Left ventricle myocardium inferior (tissue), 1 donor: ENCODE data around the gene TRPV5. TPM values are rescaled to one million over a fixed set of nuclear protein-coding genes. Genes with fewer than 3 reads are reported as not detected.

Experiments
- DNase-seq: peaks from one replicate; pipeline ENCODE4 v3.0.0-alpha.2; 2020
- H3K27ac ChIP-seq: fragments of 200-600 bp; replicated peaks from 2 replicates; pipeline ENCODE4 v1.8.0; 2021
- H3K27me3 ChIP-seq: fragments of 200-600 bp; 2 replicates; pipeline ENCODE4 v1.8.0; 2021; ENCODE audit warnings: low read depth
- H3K36me3 ChIP-seq: fragments of 200-600 bp; 2 replicates; pipeline ENCODE4 v1.8.0; 2021
- H3K4me1 ChIP-seq: fragments of 200-600 bp; 2 replicates; pipeline ENCODE4 v1.8.0; 2021
- H3K4me3 ChIP-seq: fragments of 200-600 bp; 2 replicates; pipeline ENCODE4 v1.8.0; 2021; ENCODE audit warnings: mild to moderate bottlenecking, moderate library complexity
- H3K9me3 ChIP-seq: fragments of 200-600 bp; replicated peaks from 2 replicates; pipeline ENCODE4 v1.8.0; 2021
- CTCF ChIP-seq: fragments of 200-600 bp; IDR thresholded peaks from 2 replicates; pipeline ENCODE4 v1.8.0; 2021; ENCODE audit warnings: antibody characterized with exemption, mild to moderate bottlenecking, borderline replicate concordance
- intact Hi-C: fragments of 100-400 bp; cut with micrococcal nuclease; formaldehyde crosslinking; loops from one replicate; pipeline ENCODE4 v1.11.0; 2022
- total RNA-seq: library from RNA; stranded (reverse); fragmentation: NEBNext Ultra II Directional; extraction: Animal tissue kit (Norgen Biotek cat#: 25700); gene quantifications from one replicate; pipeline ENCODE4 v1.2.1, GENCODE V29; 2021
- donor health status: DM: no; HTN: yes; CAD: no; lungs with severe emphysema.

TRPV5 gene
- total RNA-seq, 1 donor from 2014 or later: not detected

GRCh38 chr7:142915315-142915714 lies 18.2 kb downstream of the TRPV5 start:
- TF ChIP-seq CTCF: no peak
- intact Hi-C loops: no loop called here

GRCh38 chr7:142914121-142914520 lies 19.4 kb downstream of the TRPV5 start:
- DNase-seq: no peak
- H3K9me3 ChIP-seq: no peaks in the 10 kb centered on the region
- H3K4me1 ChIP-seq: no peaks in the 10 kb centered on the region
- H3K27me3 ChIP-seq: peaks cover 56% of the 10 kb centered on the region
- H3K4me3 ChIP-seq: no peak overlapping the region
- intact Hi-C loops: no loop called here
- no peak for TF ChIP-seq CTCF
- H3K27ac ChIP-seq: no peak overlapping the region
- no peaks in the 10 kb centered on the region for H3K36me3 ChIP-seq

More at GRCh38 chr7:142915315-142915714, 18.2 kb downstream of the TRPV5 start:
- no peak for DNase-seq
- H3K4me1 ChIP-seq: no peaks in the 10 kb centered on the region
- no peaks in the 10 kb centered on the region for H3K9me3 ChIP-seq
- peaks cover 52% of the 10 kb centered on the region for H3K27me3 ChIP-seq
- no peak overlapping the region for H3K4me3 ChIP-seq
- no peaks in the 10 kb centered on the region for H3K36me3 ChIP-seq
- no peak overlapping the region for H3K27ac ChIP-seq

GRCh38 chr7:142913566-142913965 lies 20.0 kb downstream of the TRPV5 start:
- peaks cover 56% of the 10 kb centered on the region for H3K27me3 ChIP-seq
- no peak for DNase-seq
- no peaks in the 10 kb centered on the region for H3K9me3 ChIP-seq
- H3K4me1 ChIP-seq: no peaks in the 10 kb centered on the region
- H3K4me3 ChIP-seq: no peak overlapping the region
- no peaks in the 10 kb centered on the region for H3K36me3 ChIP-seq
- TF ChIP-seq CTCF: no peak
- no peak overlapping the region for H3K27ac ChIP-seq
- intact Hi-C loops: no loop called here

- intact Hi-C loops: no loop called here
- TF ChIP-seq CTCF: no peak
- H3K9me3 ChIP-seq: no peaks in the 10 kb centered on the region
- no peak overlapping the region for H3K27ac ChIP-seq
- H3K4me3 ChIP-seq: no peak overlapping the region
- H3K36me3 ChIP-seq: no peaks in the 10 kb centered on the region
- no peaks in the 10 kb centered on the region for H3K4me1 ChIP-seq
- DNase-seq: no peak
- H3K27me3 ChIP-seq: peaks cover 52% of the 10 kb centered on the region
Observed at GRCh38 chr7:142913051-142913450, 20.5 kb downstream of the TRPV5 start.

- TF ChIP-seq CTCF: no peak
- Histone ChIP-seq H3K36me3 (no peaks in the 10 kb centered on the region), H3K4me3 (no peak overlapping the region), H3K27me3 (peaks cover 54% of the 10 kb centered on the region), H3K27ac (no peak overlapping the region), H3K9me3 (no peaks in the 10 kb centered on the region), H3K4me1 (no peaks in the 10 kb centered on the region)
- no peak for DNase-seq
- intact Hi-C loops: no loop called here
Observed at GRCh38 chr7:142910481-142910880, 23.1 kb downstream of the TRPV5 start.

- DNase-seq: no peak
- peaks cover 4% of the 10 kb centered on the region for H3K9me3 ChIP-seq
- H3K36me3 ChIP-seq: no peaks in the 10 kb centered on the region
- peaks cover 54% of the 10 kb centered on the region for H3K27me3 ChIP-seq
- no peaks in the 10 kb centered on the region for H3K4me1 ChIP-seq
- intact Hi-C loops: no loop called here
- TF ChIP-seq CTCF: no peak
- H3K27ac ChIP-seq: no peak overlapping the region
- H3K4me3 ChIP-seq: no peak overlapping the region
Observed at GRCh38 chr7:142910031-142910433, 23.5 kb downstream of the TRPV5 start.
